Measurements from ENCODE around the gene CDKN1C. TPM values are rescaled to one million over a fixed set of nuclear protein-coding genes. Genes with fewer than 3 reads are reported as not detected.

CDKN1C gene
- total RNA-seq, 1 experiment from 2014 or later = 2.9 TPM

- CTCF ChIA-PET = no interaction called here
Observed at GRCh38 chr11:2833716-2834502, 51.7 kb downstream of the CDKN1C start.

More at GRCh38 chr11:2833716-2834502, 51.7 kb downstream of the CDKN1C start:
- intact Hi-C loops (cut with micrococcal nuclease; ENCODE audit: unreplicated experiment) = no loop called here
- Histone ChIP-seq H3K4me3 (ENCODE audit: low read depth, low read length, poor library complexity, severe bottlenecking) (no peak overlapping the region), H3K27ac (ENCODE audit: low read depth, low read length, poor library complexity, severe bottlenecking) (no peak overlapping the region), H3K9me3 (ENCODE audit: low read depth, low read length, poor library complexity, severe bottlenecking) (peaks cover 2% of the 10 kb centered on the region), H3K36me3 (ENCODE audit: insufficient read depth, low read length, poor library complexity, severe bottlenecking) (no peaks in the 10 kb centered on the region), H3K27me3 (replicated peaks; ENCODE audit: insufficient read depth, low read depth, low read length, poor library complexity) (no peaks in the 10 kb centered on the region), H3K4me1 (ENCODE audit: insufficient read depth, low read length, poor library complexity, severe bottlenecking) (no peaks in the 10 kb centered on the region)
- BruUV-seq (replicated peaks) = no TSS peak
- no peak for TF ChIP-seq EZH2 (IDR thresholded peaks at IDR 0.05; ENCODE audit: borderline replicate concordance, low read depth, low read length, poor library complexity, severe bottlenecking)
- TF ChIP-seq CTCF (conservative IDR thresholded peaks at IDR 0.05; ENCODE audit: low read depth, low read length) = no peak
- no peak for DNase-seq (ENCODE audit: low spot score)
- POLR2A ChIA-PET (ENCODE audit: low non-redundant PET) = no interaction called here

Other genes with a start within 250 kb of the CDKN1C start
- gene KCNQ1OT1, start 185.8 kb downstream of the CDKN1C start, total RNA-seq (2021) = 4.0 and 4.1 TPM in 2 replicates
- 25.0 and 33.7 TPM in 2 replicates for gene PHLDA2, start 43.6 kb upstream of the CDKN1C start, total RNA-seq (2021)
- 169 and 184 TPM in 2 replicates for gene NAP1L4, start 106.6 kb upstream of the CDKN1C start, total RNA-seq (2021)
- 76.4 and 106 TPM in 2 replicates for gene CARS1, start 171.6 kb upstream of the CDKN1C start, total RNA-seq (2021)